Embryonic facial prominence (tissue), 1 donor: Measurements from ENCODE around the gene TYK2.
A peak's percentile ranks its signal among the peaks of the same experiment; 100 is the strongest.

Experiments used
- DNase-seq: peaks from one replicate; pipeline ENCODE4 v3.0.0-alpha.2; 2016; ENCODE audit errors: extremely low spot score

Gene TYK2

GRCh38 chr19:10333758-10334587 is 46.4 kb downstream of the TYK2 start:
- no peak for DNase-seq

GRCh38 chr19:10332965-10333757 is 47.2 kb downstream of the TYK2 start, which contains the start of gene RAVER1:
TSS of gene RAVER1 (minus strand) at chr19:10333529. CDS start at chr19:10333507, 22 bp downstream.
- DNase-seq: peak; percentile 92

GRCh38 chr19:10332158-10332964 is 48.0 kb downstream of the TYK2 start:
- DNase-seq: no peak

GRCh38 chr19:10329555-10329954 is 50.8 kb downstream of the TYK2 start:
- DNase-seq: no peak

GRCh38 chr19:10328558-10329429 is 51.6 kb downstream of the TYK2 start:
- no peak for DNase-seq

- no peak for DNase-seq
Measured at GRCh38 chr19:10327793-10328192, 52.6 kb downstream of the TYK2 start.

- no peak for DNase-seq
Measured at GRCh38 chr19:10325732-10326131, 54.6 kb downstream of the TYK2 start.

- no peak for DNase-seq
Measured at GRCh38 chr19:10321874-10322835, 58.2 kb downstream of the TYK2 start.

- DNase-seq: no peak
Measured at GRCh38 chr19:10321417-10321797, 59.0 kb downstream of the TYK2 start.

- no peak for DNase-seq
Measured at GRCh38 chr19:10320602-10321416, 59.6 kb downstream of the TYK2 start.

- no peak for DNase-seq
Measured at GRCh38 chr19:10318807-10319682, 61.3 kb downstream of the TYK2 start.

- no peak for DNase-seq
Measured at GRCh38 chr19:10317857-10318462, 62.4 kb downstream of the TYK2 start.

- no peak for DNase-seq
Measured at GRCh38 chr19:10317045-10317856, 63.1 kb downstream of the TYK2 start.

GRCh38 chr19:10316229-10317044 is 63.9 kb downstream of the TYK2 start:
- DNase-seq: no peak

- DNase-seq: no peak
Measured at GRCh38 chr19:10315335-10316214, 64.8 kb downstream of the TYK2 start, which contains the start of gene FDX2. TSS of gene FDX2 (minus strand) at chr19:10316015. CDS start at chr19:10315996, 19 bp downstream.
